Body of pancreas (tissue), 4 donors: Measurements from ENCODE around the gene PCK2.

Experiments used
- POLR2A ChIP-seq, 3 donors: fragments of 450-650 bp; IDR thresholded peaks; one replicate each; pipeline ENCODE4 v1.6.1; 2016; ENCODE audit warnings: antibody characterized with exemption in 3 of 3, mild to moderate bottlenecking in 2 of 3
- TF ChIP-seq, protein P1 (sequence below), 7 experiments: fragments of 450-650 bp in 4 of 7; fragments of 200-600 bp in 3 of 7; sonication (generic) in 3 of 7; IDR thresholded peaks; one replicate each; pipeline ENCODE4 v1.5.1; 2016 to 2019; ENCODE audit warnings: antibody characterized with exemption in 7 of 7

- TF ChIP-seq, protein P1, sequence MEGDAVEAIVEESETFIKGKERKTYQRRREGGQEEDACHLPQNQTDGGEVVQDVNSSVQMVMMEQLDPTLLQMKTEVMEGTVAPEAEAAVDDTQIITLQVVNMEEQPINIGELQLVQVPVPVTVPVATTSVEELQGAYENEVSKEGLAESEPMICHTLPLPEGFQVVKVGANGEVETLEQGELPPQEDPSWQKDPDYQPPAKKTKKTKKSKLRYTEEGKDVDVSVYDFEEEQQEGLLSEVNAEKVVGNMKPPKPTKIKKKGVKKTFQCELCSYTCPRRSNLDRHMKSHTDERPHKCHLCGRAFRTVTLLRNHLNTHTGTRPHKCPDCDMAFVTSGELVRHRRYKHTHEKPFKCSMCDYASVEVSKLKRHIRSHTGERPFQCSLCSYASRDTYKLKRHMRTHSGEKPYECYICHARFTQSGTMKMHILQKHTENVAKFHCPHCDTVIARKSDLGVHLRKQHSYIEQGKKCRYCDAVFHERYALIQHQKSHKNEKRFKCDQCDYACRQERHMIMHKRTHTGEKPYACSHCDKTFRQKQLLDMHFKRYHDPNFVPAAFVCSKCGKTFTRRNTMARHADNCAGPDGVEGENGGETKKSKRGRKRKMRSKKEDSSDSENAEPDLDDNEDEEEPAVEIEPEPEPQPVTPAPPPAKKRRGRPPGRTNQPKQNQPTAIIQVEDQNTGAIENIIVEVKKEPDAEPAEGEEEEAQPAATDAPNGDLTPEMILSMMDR (IDR thresholded peaks at IDR 0.05), result peak in 3 of 7 experiments; percentile 20 to 37 (median 25)
- peak; percentile 92 to 97 (median 97) for TF ChIP-seq POLR2A (IDR thresholded peaks at IDR 0.05)
These were observed at the start of gene PCK2 for GRCh38 chr14:24093901-24094840.
